K562 (cell line): Measurements from ENCODE around the gene SSH3. TPM values are rescaled to one million over a fixed set of nuclear protein-coding genes. Genes with fewer than 3 reads are reported as not detected.
A peak's percentile ranks its signal among the peaks of the same experiment; 100 is the strongest.

ENCODE experiments used
- ARID3A ChIP-seq: IDR thresholded peaks from 2 replicates; pipeline ENCODE4 v1.6.1; 2012; ENCODE audit warnings: low read depth, low read length, improper control_type of control experiment, borderline replicate concordance
- BHLHE40 ChIP-seq: IDR thresholded peaks from 2 replicates; pipeline ENCODE4 v1.6.1; 2011; ENCODE audit warnings: low read length, improper control_type of control experiment
- DACH1 ChIP-seq: fragments of 450-650 bp; IDR thresholded peaks from 2 replicates; pipeline ENCODE4 v1.6.1; 2018; ENCODE audit not compliant: partially characterized antibody
- FOXA1 ChIP-seq: fragments of 450-650 bp; IDR thresholded peaks from 2 replicates; pipeline ENCODE4 v1.6.1; 2016; ENCODE audit warnings: mild to moderate bottlenecking, borderline replicate concordance
- GMEB1 ChIP-seq: fragments of 250-450 bp; sonication (Bioruptor Pico); IDR thresholded peaks from 2 replicates; pipeline ENCODE4 v1.4.0; 2020; ENCODE audit warnings: mild to moderate bottlenecking
- HIVEP1 ChIP-seq: fragments of 250-450 bp; sonication (Bioruptor Pico); IDR thresholded peaks from 2 replicates; pipeline ENCODE4 v1.4.0; 2020; ENCODE audit warnings: mild to moderate bottlenecking
- HMG20A ChIP-seq: fragments of 450-650 bp; formaldehyde crosslinking; conservative IDR thresholded peaks from 2 replicates; pipeline ENCODE4 v1.4.0; 2020; ENCODE audit warnings: mild to moderate bottlenecking, mixed read lengths
- ID3 ChIP-seq, 2 experiments: fragments of 250-450 bp in 1 of 2; fragments of 450-650 bp in 1 of 2; sonication (Bioruptor Pico) in 1 of 2; IDR thresholded peaks; 2 replicates each; pipeline versions ENCODE4 v1.6.1 to v1.8.0; 2016 to 2021; ENCODE audit warnings: mild to moderate bottlenecking in 2 of 2, moderate library complexity in 2 of 2, missing compliant biosample characterization in 1 of 2, missing genetic modification characterization in 1 of 2
- KDM5B ChIP-seq: fragments of 200-600 bp; sonication (generic); IDR thresholded peaks from 2 replicates; pipeline ENCODE4 v1.6.1; 2012; ENCODE audit warnings: low read depth, mild to moderate bottlenecking, moderate library complexity, low read length, control low read depth, inconsistent platforms; ENCODE audit not compliant: insufficient replicate concordance
- L3MBTL2 ChIP-seq: fragments of 450-650 bp; IDR thresholded peaks from 2 replicates; pipeline ENCODE4 v1.6.1; 2016; ENCODE audit warnings: mild to moderate bottlenecking, moderate library complexity
- NFATC3 ChIP-seq: fragments of 450-650 bp; IDR thresholded peaks from 2 replicates; pipeline ENCODE4 v1.6.1; 2017; ENCODE audit warnings: mild to moderate bottlenecking
- PHF8 ChIP-seq: fragments of 200-600 bp; sonication (generic); IDR thresholded peaks from 2 replicates; pipeline ENCODE4 v1.6.1; 2012; ENCODE audit warnings: mixed run types, mild to moderate bottlenecking, inconsistent platforms, low read length, moderate library complexity, borderline replicate concordance
- PHTF2 ChIP-seq: fragments of 250-450 bp; sonication (Bioruptor Pico); IDR thresholded peaks from 2 replicates; pipeline ENCODE4 v1.5.0; 2021; ENCODE audit warnings: mild to moderate bottlenecking
- PRPF4 ChIP-seq: fragments of 200-400 bp; formaldehyde crosslinking; IDR thresholded peaks from one replicate; pipeline ENCODE4 v1.6.1; 2017; ENCODE audit warnings: low read length, low read depth, mild to moderate bottlenecking; ENCODE audit not compliant: insufficient read depth, poor library complexity, severe bottlenecking
- RHOXF2B ChIP-seq: fragments of 250-450 bp; sonication (Bioruptor Pico); conservative IDR thresholded peaks from 2 replicates; pipeline ENCODE4 v1.5.1; 2021
- TOE1 ChIP-seq, 2 experiments: fragments of 450-650 bp in 1 of 2; sonication (generic) in 1 of 2; formaldehyde crosslinking in 1 of 2; IDR thresholded peaks; 2 replicates each; pipeline versions ENCODE4 v1.7.1 to v1.8.0; 2016 to 2022; ENCODE audit warnings: borderline replicate concordance in 2 of 2, mild to moderate bottlenecking in 2 of 2, antibody characterized with exemption in 1 of 2, inconsistent platforms in 1 of 2, low read depth in 1 of 2, missing genetic modification reagents in 1 of 2, moderate library complexity in 1 of 2
- ZNF146 ChIP-seq: IDR thresholded peaks from one replicate; pipeline ENCODE4 v1.6.1; 2018; ENCODE audit warnings: missing compliant biosample characterization; ENCODE audit not compliant: unreplicated experiment
- ZNF174 ChIP-seq: fragments of 250-450 bp; sonication (Bioruptor Pico); IDR thresholded peaks from 2 replicates; pipeline ENCODE4 v1.4.0; 2020; ENCODE audit warnings: mild to moderate bottlenecking
- ZNF184 ChIP-seq: sonication (generic); formaldehyde crosslinking; IDR thresholded peaks from 2 replicates; pipeline ENCODE4 v1.5.0; 2020; ENCODE audit warnings: missing genetic modification reagents
- ZNF224 ChIP-seq: sonication (generic); formaldehyde crosslinking; IDR thresholded peaks from 2 replicates; pipeline ENCODE4 v1.8.0; 2022; ENCODE audit warnings: mild to moderate bottlenecking, missing genetic modification reagents
- ZNF263 ChIP-seq: sonication (generic); formaldehyde crosslinking; IDR thresholded peaks from 2 replicates; pipeline ENCODE4 v1.8.0; 2022; ENCODE audit warnings: mild to moderate bottlenecking, missing genetic modification reagents, borderline replicate concordance
- polyA plus RNA-seq, 8 experiments: library from polyadenylated mRNA; depleted of rRNA in 4 of 8; stranded (reverse) in 5 of 8; unstranded in 3 of 8; fragments of >200 nt; fragmentation: Nextera tagmentation in 2 of 8; fragmentation: Illumina TruSeq in 1 of 8; extraction: Ambion mirVana in 2 of 8; extraction: Trizol in 1 of 8; gene quantifications; 2 replicates each; pipeline versions ENCODE4 v1.2.1 to v1.2.3, GENCODE V29; 2011 to 2014; ENCODE audit warnings: inconsistent platforms in 1 of 8, missing spikeins in 1 of 8
- total RNA-seq, 7 experiments: library from RNA; depleted of rRNA in 6 of 7; stranded (reverse); fragments of >200 nt in 6 of 7; fragmentation: Illumina TruSeq in 2 of 7; extraction: Trizol in 2 of 7; gene quantifications; 2 replicates each; pipeline versions ENCODE4 v1.2.1 to v1.2.3, GENCODE V29; 2011 to 2021; ENCODE audit warnings: low replicate concordance in 1 of 7
- TF ChIP-seq, protein P1 (sequence below): fragments of 450-650 bp; IDR thresholded peaks from 2 replicates; pipeline ENCODE4 v1.6.1; 2016; ENCODE audit warnings: mild to moderate bottlenecking

Gene SSH3
- total and polyA plus RNA-seq, 9 of the 15 experiments (the other 6 are each of a cell fraction or from before 2014, with no cell fraction given): 0.07 to 1.0 (median 0.24) TPM; not detected in 3

GRCh38 chr11:67352546-67353316, 49.4 kb downstream of the SSH3 start (continued):
- no peak for TF ChIP-seq HIVEP1 (CRISPR knock-in tag)
- no peak for TF ChIP-seq ZNF174 (CRISPR knock-in tag)
- TF ChIP-seq BHLHE40: no peak
- no peak for TF ChIP-seq HMG20A (CRISPR knock-in tag)
- TF ChIP-seq GMEB1 (CRISPR knock-in tag): no peak
- TF ChIP-seq, protein P1, sequence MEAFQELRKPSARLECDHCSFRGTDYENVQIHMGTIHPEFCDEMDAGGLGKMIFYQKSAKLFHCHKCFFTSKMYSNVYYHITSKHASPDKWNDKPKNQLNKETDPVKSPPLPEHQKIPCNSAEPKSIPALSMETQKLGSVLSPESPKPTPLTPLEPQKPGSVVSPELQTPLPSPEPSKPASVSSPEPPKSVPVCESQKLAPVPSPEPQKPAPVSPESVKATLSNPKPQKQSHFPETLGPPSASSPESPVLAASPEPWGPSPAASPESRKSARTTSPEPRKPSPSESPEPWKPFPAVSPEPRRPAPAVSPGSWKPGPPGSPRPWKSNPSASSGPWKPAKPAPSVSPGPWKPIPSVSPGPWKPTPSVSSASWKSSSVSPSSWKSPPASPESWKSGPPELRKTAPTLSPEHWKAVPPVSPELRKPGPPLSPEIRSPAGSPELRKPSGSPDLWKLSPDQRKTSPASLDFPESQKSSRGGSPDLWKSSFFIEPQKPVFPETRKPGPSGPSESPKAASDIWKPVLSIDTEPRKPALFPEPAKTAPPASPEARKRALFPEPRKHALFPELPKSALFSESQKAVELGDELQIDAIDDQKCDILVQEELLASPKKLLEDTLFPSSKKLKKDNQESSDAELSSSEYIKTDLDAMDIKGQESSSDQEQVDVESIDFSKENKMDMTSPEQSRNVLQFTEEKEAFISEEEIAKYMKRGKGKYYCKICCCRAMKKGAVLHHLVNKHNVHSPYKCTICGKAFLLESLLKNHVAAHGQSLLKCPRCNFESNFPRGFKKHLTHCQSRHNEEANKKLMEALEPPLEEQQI: no peak
- peak; percentile 75 for TF ChIP-seq ZNF263 (CRISPR knock-in tag)
- no peak for TF ChIP-seq NFATC3
- peak; percentile 7 for TF ChIP-seq ZNF146 (CRISPR knock-in tag)
- no peak for TF ChIP-seq FOXA1
- TF ChIP-seq DACH1: no peak
- no peak for TF ChIP-seq ID3 (CRISPR knock-in tag; IDR thresholded peaks at IDR 0.05)
- TF ChIP-seq ID3 (tag; IDR thresholded peaks at IDR 0.05): no peak
- no peak for TF ChIP-seq ZNF224 (CRISPR knock-in tag)
- no peak for TF ChIP-seq PHTF2 (CRISPR knock-in tag)
- TF ChIP-seq PHF8: no peak
- TF ChIP-seq ZNF184 (CRISPR knock-in tag): no peak
- no peak for TF ChIP-seq RHOXF2B (CRISPR knock-in tag)
- no peak for TF ChIP-seq ARID3A
- TF ChIP-seq PRPF4: no peak
- TF ChIP-seq TOE1 (IDR thresholded peaks at IDR 0.05; ENCODE audit: borderline replicate concordance): no peak
- TF ChIP-seq TOE1 (CRISPR knock-in tag; IDR thresholded peaks at IDR 0.05; ENCODE audit: borderline replicate concordance, low read depth): no peak
- peak; percentile 49 for TF ChIP-seq KDM5B
- no peak for TF ChIP-seq L3MBTL2
